ENCODE data around the gene UNC119B.

DNA sequence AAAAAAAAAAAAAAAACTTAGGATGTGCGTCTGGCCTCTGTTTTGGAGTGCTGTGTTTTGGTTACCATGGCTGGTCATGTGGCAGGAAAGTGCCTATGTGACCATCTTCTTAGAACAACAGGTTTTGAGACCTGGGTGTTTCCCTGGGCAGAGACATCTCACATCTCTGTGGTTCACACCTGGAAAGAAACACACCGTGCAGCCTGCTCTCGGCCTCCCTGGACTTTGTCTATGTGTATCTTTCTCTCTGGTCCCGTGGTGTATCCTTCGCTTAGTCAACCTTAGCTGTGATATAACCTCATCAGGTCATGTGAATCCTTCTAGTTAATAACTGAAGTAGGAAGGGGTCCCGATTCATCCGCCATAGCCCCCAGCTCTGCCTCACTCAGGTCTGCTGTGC lies 38.0 kb downstream of the UNC119B start:
- TF ChIP-seq POLR2A (IDR thresholded peaks at IDR 0.05) = no peak
- TF ChIP-seq, protein P1, sequence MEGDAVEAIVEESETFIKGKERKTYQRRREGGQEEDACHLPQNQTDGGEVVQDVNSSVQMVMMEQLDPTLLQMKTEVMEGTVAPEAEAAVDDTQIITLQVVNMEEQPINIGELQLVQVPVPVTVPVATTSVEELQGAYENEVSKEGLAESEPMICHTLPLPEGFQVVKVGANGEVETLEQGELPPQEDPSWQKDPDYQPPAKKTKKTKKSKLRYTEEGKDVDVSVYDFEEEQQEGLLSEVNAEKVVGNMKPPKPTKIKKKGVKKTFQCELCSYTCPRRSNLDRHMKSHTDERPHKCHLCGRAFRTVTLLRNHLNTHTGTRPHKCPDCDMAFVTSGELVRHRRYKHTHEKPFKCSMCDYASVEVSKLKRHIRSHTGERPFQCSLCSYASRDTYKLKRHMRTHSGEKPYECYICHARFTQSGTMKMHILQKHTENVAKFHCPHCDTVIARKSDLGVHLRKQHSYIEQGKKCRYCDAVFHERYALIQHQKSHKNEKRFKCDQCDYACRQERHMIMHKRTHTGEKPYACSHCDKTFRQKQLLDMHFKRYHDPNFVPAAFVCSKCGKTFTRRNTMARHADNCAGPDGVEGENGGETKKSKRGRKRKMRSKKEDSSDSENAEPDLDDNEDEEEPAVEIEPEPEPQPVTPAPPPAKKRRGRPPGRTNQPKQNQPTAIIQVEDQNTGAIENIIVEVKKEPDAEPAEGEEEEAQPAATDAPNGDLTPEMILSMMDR (IDR thresholded peaks at IDR 0.05) = no peak
